ENCODE data around the gene FCHO1.
A peak's percentile ranks its signal among the peaks of the same experiment; 100 is the strongest.

FCHO1 gene

GRCh38 chr19:17753976-17754375 is 2.7 kb downstream of the FCHO1 start:
- H3K4me3 ChIP-seq (ENCODE audit: control insufficient read depth, low read depth, low read length), result no peak overlapping the region
- TF ChIP-seq CTCF (conservative IDR thresholded peaks at IDR 0.05; ENCODE audit: control insufficient read depth, insufficient read depth, low read depth, low read length), result no peak
- DNase-seq (ENCODE audit: low read depth), result no peak

GRCh38 chr19:17754634-17755442 is 3.6 kb downstream of the FCHO1 start:
- H3K4me3 ChIP-seq (ENCODE audit: control insufficient read depth, low read depth, low read length), result no peak overlapping the region
- no peak for TF ChIP-seq CTCF (conservative IDR thresholded peaks at IDR 0.05; ENCODE audit: control insufficient read depth, insufficient read depth, low read depth, low read length)
- DNase-seq (ENCODE audit: low read depth), result no peak

GRCh38 chr19:17755443-17755890 is 4.2 kb downstream of the FCHO1 start:
- DNase-seq (ENCODE audit: low read depth), result no peak
- TF ChIP-seq CTCF (conservative IDR thresholded peaks at IDR 0.05; ENCODE audit: control insufficient read depth, insufficient read depth, low read depth, low read length), result no peak
- no peak overlapping the region for H3K4me3 ChIP-seq (ENCODE audit: control insufficient read depth, low read depth, low read length)

- H3K4me3 ChIP-seq (ENCODE audit: control insufficient read depth, low read depth, low read length), result no peak overlapping the region
- peak; percentile 32 for DNase-seq (ENCODE audit: low read depth)
- no peak for TF ChIP-seq CTCF (conservative IDR thresholded peaks at IDR 0.05; ENCODE audit: control insufficient read depth, insufficient read depth, low read depth, low read length)
Observed at GRCh38 chr19:17755977-17756670, 4.8 kb downstream of the FCHO1 start.

GRCh38 chr19:17757125-17757524 is 5.8 kb downstream of the FCHO1 start:
- no peak overlapping the region for H3K4me3 ChIP-seq (ENCODE audit: control insufficient read depth, low read depth, low read length)
- no peak for TF ChIP-seq CTCF (conservative IDR thresholded peaks at IDR 0.05; ENCODE audit: control insufficient read depth, insufficient read depth, low read depth, low read length)
- peak; percentile 44 for DNase-seq (ENCODE audit: low read depth)

GRCh38 chr19:17758515-17758914 is 7.2 kb downstream of the FCHO1 start:
- no peak for TF ChIP-seq CTCF (conservative IDR thresholded peaks at IDR 0.05; ENCODE audit: control insufficient read depth, insufficient read depth, low read depth, low read length)
- no peak for DNase-seq (ENCODE audit: low read depth)
- no peak overlapping the region for H3K4me3 ChIP-seq (ENCODE audit: control insufficient read depth, low read depth, low read length)
